ENCODE measurements around the gene MLEC. TPM values are rescaled to one million over a fixed set of nuclear protein-coding genes. Genes with fewer than 3 reads are reported as not detected.

Gene MLEC
- total and polyA plus RNA-seq, 9 of the 15 experiments (the other 6 are each of a cell fraction or from before 2014, with no cell fraction given) = 18.5 to 108 (median 57.8) TPM

GRCh38 chr12:120751389-120751788 is 64.4 kb downstream of the MLEC start (continued):
- TF ChIP-seq HOMEZ (CRISPR knock-in tag; IDR thresholded peaks at IDR 0.05) = no peak
- TF ChIP-seq FOXA3 (CRISPR knock-in tag; conservative IDR thresholded peaks at IDR 0.05 in 1 of 2, IDR thresholded peaks at IDR 0.05 in 1 of 2) = no peak
- TF ChIP-seq, protein P1, sequence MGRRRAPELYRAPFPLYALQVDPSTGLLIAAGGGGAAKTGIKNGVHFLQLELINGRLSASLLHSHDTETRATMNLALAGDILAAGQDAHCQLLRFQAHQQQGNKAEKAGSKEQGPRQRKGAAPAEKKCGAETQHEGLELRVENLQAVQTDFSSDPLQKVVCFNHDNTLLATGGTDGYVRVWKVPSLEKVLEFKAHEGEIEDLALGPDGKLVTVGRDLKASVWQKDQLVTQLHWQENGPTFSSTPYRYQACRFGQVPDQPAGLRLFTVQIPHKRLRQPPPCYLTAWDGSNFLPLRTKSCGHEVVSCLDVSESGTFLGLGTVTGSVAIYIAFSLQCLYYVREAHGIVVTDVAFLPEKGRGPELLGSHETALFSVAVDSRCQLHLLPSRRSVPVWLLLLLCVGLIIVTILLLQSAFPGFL (CRISPR knock-in tag; IDR thresholded peaks at IDR 0.05) = no peak
- TF ChIP-seq BRD4 (IDR thresholded peaks at IDR 0.05) = no peak
- no peak for TF ChIP-seq PPARD (CRISPR knock-in tag; IDR thresholded peaks at IDR 0.05)
- TF ChIP-seq, protein P2, sequence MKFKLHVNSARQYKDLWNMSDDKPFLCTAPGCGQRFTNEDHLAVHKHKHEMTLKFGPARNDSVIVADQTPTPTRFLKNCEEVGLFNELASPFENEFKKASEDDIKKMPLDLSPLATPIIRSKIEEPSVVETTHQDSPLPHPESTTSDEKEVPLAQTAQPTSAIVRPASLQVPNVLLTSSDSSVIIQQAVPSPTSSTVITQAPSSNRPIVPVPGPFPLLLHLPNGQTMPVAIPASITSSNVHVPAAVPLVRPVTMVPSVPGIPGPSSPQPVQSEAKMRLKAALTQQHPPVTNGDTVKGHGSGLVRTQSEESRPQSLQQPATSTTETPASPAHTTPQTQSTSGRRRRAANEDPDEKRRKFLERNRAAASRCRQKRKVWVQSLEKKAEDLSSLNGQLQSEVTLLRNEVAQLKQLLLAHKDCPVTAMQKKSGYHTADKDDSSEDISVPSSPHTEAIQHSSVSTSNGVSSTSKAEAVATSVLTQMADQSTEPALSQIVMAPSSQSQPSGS (CRISPR knock-in tag; IDR thresholded peaks at IDR 0.05) = no peak
- no peak for TF ChIP-seq ZSCAN29 (IDR thresholded peaks at IDR 0.05)
- TF ChIP-seq, protein P3, sequence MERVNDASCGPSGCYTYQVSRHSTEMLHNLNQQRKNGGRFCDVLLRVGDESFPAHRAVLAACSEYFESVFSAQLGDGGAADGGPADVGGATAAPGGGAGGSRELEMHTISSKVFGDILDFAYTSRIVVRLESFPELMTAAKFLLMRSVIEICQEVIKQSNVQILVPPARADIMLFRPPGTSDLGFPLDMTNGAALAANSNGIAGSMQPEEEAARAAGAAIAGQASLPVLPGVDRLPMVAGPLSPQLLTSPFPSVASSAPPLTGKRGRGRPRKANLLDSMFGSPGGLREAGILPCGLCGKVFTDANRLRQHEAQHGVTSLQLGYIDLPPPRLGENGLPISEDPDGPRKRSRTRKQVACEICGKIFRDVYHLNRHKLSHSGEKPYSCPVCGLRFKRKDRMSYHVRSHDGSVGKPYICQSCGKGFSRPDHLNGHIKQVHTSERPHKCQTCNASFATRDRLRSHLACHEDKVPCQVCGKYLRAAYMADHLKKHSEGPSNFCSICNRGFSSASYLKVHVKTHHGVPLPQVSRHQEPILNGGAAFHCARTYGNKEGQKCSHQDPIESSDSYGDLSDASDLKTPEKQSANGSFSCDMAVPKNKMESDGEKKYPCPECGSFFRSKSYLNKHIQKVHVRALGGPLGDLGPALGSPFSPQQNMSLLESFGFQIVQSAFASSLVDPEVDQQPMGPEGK (CRISPR knock-in tag; IDR thresholded peaks at IDR 0.05; ENCODE audit: borderline replicate concordance) = no peak
- no peak for TF ChIP-seq RBM22 (IDR thresholded peaks at IDR 0.05; ENCODE audit: low read depth, low read length, poor library complexity, severe bottlenecking)
- TF ChIP-seq MAFF (IDR thresholded peaks at IDR 0.05; ENCODE audit: low read length) = peak; percentile 62; the same call in 1 of the 2 replicates
- TF ChIP-seq HMG20B (CRISPR knock-in tag; IDR thresholded peaks at IDR 0.05) = no peak
- TF ChIP-seq ZNF224 (CRISPR knock-in tag; IDR thresholded peaks at IDR 0.05) = no peak
- no peak for TF ChIP-seq CHD4 (IDR thresholded peaks at IDR 0.05; ENCODE audit: insufficient read depth, insufficient replicate concordance, low read depth, low read length, poor library complexity, severe bottlenecking)
- no peak for TF ChIP-seq NCOA6 (IDR thresholded peaks at IDR 0.05)
- TF ChIP-seq MECOM (CRISPR knock-in tag; IDR thresholded peaks at IDR 0.05) = no peak
- TF ChIP-seq MAFK (IDR thresholded peaks at IDR 0.05; ENCODE audit: low read length) = peak; percentile 58
- no peak for TF ChIP-seq ZNF644 (tag; IDR thresholded peaks at IDR 0.05; ENCODE audit: low read depth)
- TF ChIP-seq, protein P4, sequence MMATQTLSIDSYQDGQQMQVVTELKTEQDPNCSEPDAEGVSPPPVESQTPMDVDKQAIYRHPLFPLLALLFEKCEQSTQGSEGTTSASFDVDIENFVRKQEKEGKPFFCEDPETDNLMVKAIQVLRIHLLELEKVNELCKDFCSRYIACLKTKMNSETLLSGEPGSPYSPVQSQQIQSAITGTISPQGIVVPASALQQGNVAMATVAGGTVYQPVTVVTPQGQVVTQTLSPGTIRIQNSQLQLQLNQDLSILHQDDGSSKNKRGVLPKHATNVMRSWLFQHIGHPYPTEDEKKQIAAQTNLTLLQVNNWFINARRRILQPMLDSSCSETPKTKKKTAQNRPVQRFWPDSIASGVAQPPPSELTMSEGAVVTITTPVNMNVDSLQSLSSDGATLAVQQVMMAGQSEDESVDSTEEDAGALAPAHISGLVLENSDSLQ (IDR thresholded peaks at IDR 0.05) = peak; percentile 70
- no peak for TF ChIP-seq TEAD2 (tag; IDR thresholded peaks at IDR 0.05)
- TF ChIP-seq, protein P5, sequence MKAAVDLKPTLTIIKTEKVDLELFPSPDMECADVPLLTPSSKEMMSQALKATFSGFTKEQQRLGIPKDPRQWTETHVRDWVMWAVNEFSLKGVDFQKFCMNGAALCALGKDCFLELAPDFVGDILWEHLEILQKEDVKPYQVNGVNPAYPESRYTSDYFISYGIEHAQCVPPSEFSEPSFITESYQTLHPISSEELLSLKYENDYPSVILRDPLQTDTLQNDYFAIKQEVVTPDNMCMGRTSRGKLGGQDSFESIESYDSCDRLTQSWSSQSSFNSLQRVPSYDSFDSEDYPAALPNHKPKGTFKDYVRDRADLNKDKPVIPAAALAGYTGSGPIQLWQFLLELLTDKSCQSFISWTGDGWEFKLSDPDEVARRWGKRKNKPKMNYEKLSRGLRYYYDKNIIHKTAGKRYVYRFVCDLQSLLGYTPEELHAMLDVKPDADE (conservative IDR thresholded peaks at IDR 0.05; ENCODE audit: control insufficient read depth, low read depth, low read length) = no peak
